GM12864 (cell line): ENCODE results near the gene ATP6V0A1.
"Not testable (repeated sequence)": the region's sequence is repeated elsewhere in the genome, so short reads cannot be mapped to it uniquely, and the experiment has no call there.

ENCODE experiments used
- DNase-seq: peaks from one replicate; pipeline ENCODE4 v3.0.0-alpha.2; 2011; ENCODE audit warnings: low read depth
- H3K4me3 ChIP-seq: 2 replicates; pipeline ENCODE4 v1.5.1; 2011; ENCODE audit warnings: mild to moderate bottlenecking, low read depth, low read length, control low read depth
- CTCF ChIP-seq: IDR thresholded peaks from 2 replicates; pipeline ENCODE4 v1.5.1; 2011; ENCODE audit warnings: low read depth, mild to moderate bottlenecking, moderate library complexity, low read length, control low read depth, inconsistent platforms; ENCODE audit errors: missing control alignments

Gene ATP6V0A1

GRCh38 chr17:42472709-42473521 lies 14.2 kb downstream of the ATP6V0A1 start:
- no peak for TF ChIP-seq CTCF
- no peak for DNase-seq
- H3K4me3 ChIP-seq, result no peak overlapping the region

- TF ChIP-seq CTCF, result no peak
- DNase-seq, result no peak
- H3K4me3 ChIP-seq, result no peak overlapping the region
Measured at GRCh38 chr17:42474276-42474675, 15.6 kb downstream of the ATP6V0A1 start.

- no peak for TF ChIP-seq CTCF
- no peak overlapping the region for H3K4me3 ChIP-seq
- no peak for DNase-seq
Measured at GRCh38 chr17:42475121-42475520, 16.4 kb downstream of the ATP6V0A1 start.

GRCh38 chr17:42475835-42476234 lies 17.2 kb downstream of the ATP6V0A1 start:
- TF ChIP-seq CTCF, result no peak
- DNase-seq, result no peak
- no peak overlapping the region for H3K4me3 ChIP-seq

- no peak for DNase-seq
- no peak overlapping the region for H3K4me3 ChIP-seq
- no peak for TF ChIP-seq CTCF
Measured at GRCh38 chr17:42476411-42476810, 17.7 kb downstream of the ATP6V0A1 start.

- no peak overlapping the region for H3K4me3 ChIP-seq
- TF ChIP-seq CTCF, result no peak
Measured at GRCh38 chr17:42477173-42477572, 18.5 kb downstream of the ATP6V0A1 start.

GRCh38 chr17:42477824-42478223 lies 19.1 kb downstream of the ATP6V0A1 start:
- H3K4me3 ChIP-seq, DNase-seq: not testable (repeated sequence)

More at GRCh38 chr17:42477173-42477572, 18.5 kb downstream of the ATP6V0A1 start:
- DNase-seq, result no peak
